GM19438 (cell line): ENCODE results near the gene SLC12A3.
"Not testable (repeated sequence)": the region's sequence is repeated elsewhere in the genome, so short reads cannot be mapped to it uniquely, and the experiment has no call there.

Source experiments
- ATAC-seq: cut with Tn5 transposase; IDR thresholded peaks from one replicate; pipeline ENCODE4 v1.9.1; 2021; ENCODE audit warnings: low read depth; ENCODE audit not compliant: unreplicated experiment

Gene SLC12A3

DNA sequence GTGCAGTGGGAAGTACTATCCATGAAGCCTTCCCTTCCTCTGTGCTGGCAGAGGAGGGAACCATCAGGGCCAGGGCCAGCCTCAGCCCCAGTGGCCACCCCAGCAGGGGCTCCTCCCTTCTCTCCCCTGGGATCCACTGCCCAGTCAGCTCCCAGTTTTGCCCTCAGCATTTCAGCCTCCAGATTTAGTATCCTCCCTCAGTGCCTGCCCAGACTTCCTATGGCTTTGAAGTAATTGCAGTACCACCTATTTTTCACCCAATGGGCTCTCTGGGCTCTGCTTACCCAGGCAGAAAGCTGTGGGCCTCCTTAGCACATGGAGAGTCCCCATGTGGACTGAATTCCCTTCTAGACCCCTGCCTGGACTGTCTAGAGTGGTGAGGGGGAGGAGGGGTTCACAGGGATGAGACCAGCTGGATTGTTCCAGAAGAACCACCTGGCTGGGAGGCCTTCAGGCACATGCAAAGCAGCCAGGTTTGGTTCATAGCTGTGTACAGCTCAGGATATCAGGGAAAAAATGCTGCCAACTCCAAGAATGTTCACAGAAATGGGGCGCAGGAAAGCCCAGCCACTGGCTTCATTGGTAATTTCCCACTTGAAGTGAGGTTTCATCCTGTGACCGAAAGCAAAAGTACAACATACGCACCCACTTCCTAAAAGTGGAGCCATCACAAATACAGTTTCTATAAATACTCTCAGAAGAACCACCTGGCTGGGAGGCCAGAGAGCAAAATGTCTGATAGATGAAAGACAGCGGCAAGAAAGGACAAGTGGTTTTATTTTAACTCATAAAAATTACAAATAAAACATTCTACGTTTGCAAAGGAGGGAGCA lies 51.8 kb downstream of the SLC12A3 start:
- peak; percentile 77 for ATAC-seq

DNA sequence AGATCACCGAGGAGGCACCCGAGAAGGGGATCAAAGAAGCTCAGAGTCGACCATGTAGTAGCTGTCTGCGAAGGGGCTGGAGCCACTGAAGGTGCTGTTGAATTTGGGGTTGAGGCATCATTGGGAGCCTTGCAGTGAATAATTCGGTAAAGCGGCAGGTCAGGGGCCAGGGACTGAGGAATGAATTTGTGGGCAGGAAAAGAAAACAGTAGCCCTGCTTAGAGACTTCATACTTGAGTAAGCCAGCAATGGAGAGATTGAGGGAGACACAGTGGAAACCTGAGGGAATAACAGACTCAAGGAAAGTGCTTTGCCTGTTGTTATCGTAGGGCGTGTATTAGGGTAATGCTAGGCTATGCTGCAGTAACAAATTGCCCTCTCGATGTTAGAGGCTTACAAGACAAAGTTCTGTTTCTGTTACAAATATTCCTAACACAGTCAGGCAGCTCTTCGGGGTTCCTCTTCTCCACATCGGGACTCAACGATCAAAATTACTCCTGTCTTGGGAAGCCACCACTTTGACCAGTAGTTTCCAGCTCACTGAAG lies 53.5 kb downstream of the SLC12A3 start:
- no peak for ATAC-seq

DNA sequence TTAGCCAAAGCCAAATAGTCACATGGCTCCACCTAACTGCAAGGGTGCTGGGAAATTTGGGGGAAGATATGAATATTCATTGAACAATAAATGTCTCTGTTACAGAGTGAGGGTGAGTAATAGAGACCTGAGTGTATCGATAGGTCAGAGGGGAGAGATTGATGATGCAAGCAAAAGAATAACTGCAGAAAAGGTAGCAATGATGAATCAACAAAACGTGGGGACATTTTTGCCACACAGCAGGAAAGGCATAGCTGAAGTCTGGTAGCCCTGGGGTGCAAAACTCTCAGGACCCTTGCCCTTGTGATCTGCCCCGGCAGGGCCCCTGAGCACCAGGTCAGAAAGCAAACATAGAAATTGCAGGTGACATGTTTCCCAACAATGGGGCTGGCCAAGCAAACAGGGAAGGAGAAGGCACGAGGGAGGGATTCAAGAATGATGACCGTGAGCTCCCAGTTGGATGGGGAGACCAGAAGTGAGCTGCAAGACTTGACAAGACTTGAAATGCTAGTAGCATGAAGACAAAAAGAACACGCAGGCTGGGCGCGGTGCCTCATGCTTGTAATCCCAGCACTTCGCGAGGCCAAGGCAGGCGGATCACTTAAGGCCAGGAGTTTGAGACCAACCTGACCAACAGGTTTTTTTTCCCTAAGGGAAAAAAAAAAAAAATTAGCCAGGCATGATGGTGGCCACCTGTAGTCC lies 54.2 kb downstream of the SLC12A3 start:
- no peak for ATAC-seq

DNA sequence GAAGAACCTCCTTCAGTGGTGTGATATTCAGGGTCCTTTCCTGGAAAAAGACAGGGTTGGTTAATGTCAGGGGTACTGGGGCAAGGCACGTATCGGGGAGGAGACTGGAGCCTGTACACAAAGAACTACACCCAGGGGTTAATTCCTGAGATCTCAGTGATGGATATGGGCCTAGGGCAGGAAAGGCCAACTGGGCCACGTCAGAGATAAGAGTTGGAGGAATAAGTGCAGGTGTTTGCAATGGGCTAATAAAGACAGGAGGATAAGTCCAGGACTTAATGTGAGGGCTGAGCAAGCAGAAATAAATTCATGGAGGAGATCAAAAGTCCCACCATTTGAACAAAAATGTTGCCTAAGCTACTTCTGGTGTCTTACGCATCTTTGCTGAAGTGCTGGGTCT lies 56.6 kb downstream of the SLC12A3 start:
- no peak for ATAC-seq

DNA sequence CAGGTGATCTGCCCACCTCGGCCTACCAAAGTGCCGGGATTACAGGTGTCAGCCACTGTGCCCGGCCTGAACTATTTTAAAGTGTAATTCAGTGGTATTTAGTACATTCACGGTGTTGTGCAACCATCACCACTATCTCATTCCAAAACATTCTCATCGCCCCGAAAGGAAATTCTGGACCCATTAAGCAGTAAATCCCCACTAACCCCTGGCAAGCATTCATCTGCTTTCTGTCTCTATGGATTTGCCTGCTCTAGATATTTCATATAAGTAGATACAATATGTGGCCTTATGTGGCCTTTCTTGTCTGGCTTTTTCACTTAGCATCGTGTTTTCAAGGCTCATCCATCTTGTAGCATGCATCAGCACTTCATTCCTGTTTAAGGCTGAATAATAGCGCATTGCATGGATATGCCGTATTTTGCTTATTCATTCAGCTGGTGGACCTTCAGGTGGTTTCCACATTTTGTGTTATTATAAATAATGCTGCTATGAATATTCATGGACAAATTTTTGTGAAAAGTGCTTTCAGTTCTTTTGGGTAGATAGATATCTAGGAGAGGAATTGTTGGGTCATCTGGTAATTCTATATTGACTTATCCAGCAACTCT lies 58.6 kb downstream of the SLC12A3 start:
- ATAC-seq: no peak

DNA sequence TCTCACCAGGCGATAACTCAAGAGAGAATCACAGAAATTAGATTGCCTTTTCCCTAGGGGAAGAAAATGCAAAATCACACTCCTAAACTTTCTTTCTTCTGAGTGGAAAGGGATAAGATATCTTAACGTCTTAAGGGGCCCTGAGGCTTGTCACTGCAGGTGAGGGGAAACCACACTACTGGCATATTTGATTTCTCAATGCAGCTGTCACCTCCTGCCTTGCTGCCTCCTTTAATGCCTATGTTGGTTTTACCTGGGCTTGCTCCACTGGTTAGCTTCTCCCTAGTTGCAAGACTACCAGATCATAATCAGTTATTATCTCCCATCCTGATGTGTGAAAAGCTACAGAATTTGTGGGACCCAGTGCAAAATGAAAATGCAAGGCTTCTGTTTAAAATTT lies 62.5 kb downstream of the SLC12A3 start:
- ATAC-seq: no peak

DNA sequence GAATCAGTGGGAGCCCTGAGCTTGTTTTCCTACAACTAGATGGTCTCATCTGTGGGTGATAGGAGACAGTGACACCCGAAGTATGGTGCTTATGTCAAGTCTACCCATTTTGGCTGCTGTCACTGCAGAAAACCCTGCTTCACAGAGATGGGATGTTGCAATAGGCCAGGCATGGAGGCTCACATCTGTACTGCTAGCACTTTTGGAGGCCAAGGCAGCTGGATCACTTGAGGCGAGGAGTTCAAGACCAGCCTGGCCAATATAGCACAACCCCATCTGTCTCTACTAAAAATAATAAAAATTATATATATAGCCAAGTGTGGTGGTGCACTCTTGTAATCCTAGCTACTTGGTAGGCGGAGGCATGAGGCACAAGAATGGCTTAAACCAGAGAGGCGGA lies 64.6 kb downstream of the SLC12A3 start:
- ATAC-seq: no peak

DNA sequence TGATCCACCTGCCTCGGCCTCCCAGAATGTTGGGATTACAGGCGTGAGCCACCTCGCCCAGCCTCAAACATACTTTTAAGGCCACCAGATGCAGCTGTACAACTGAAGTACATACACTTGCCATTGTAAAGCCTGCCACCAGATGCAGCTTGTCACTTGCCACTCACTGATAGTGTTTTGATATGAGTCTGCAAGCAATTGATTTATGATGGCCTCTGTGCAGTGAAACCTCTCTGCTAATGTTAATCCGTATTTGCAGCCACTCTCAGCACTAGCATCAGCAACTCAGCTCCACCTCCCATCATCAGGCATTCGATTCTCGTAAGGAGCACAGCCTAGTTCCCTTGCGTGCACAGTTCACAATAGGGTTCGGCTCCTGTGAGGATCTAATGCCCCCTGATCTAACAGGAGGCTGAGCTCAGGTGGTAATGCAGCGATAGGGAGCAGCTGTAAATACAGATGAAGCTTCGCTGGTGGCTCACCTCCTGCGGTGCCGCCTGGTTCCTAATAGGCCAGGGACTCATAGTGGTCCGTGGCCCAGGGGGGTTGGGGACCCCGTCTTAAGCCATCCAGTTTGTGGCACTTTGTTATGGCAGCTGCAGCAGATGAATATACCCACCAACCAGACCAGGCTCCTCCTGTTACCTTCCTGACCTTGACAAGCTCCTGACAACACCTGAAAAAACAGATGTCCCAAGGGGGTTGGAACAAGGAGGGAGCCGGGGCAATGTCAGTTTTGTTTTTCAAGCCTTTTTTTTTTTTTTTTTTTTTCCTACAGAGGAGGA lies 65.7 kb downstream of the SLC12A3 start:
- ATAC-seq: no peak

DNA sequence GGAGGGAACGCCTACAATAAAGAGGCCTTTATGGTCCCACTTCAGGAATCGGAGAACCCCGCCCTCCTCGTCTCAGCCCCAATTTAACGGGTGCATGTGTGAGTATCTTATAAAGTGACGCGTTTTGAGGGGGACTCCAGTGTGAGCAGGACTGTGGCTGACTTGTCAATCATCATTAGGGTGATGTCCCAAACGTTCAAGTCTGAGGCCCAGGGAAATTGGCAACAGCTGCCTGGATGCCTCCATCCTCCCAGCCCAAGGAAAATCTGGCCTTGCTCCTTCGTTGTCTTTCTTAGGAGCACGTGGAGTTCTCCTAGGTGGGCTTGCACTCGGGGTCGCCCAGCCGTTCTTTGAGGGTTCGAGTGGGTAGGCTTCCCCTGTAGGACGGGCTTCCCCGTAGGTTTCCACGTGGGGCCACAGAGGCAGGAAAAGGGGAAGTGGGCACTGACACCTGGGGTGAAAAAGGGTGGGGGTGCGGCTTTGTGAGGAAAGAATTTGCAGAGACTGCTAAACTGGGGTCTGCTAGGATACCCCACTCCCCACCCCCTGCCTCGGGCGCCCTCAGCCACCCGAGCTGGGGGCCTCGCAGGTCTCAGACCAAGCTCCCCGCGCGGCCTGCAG lies 66.4 kb downstream of the SLC12A3 start:
- ATAC-seq: peak; percentile 44

DNA sequence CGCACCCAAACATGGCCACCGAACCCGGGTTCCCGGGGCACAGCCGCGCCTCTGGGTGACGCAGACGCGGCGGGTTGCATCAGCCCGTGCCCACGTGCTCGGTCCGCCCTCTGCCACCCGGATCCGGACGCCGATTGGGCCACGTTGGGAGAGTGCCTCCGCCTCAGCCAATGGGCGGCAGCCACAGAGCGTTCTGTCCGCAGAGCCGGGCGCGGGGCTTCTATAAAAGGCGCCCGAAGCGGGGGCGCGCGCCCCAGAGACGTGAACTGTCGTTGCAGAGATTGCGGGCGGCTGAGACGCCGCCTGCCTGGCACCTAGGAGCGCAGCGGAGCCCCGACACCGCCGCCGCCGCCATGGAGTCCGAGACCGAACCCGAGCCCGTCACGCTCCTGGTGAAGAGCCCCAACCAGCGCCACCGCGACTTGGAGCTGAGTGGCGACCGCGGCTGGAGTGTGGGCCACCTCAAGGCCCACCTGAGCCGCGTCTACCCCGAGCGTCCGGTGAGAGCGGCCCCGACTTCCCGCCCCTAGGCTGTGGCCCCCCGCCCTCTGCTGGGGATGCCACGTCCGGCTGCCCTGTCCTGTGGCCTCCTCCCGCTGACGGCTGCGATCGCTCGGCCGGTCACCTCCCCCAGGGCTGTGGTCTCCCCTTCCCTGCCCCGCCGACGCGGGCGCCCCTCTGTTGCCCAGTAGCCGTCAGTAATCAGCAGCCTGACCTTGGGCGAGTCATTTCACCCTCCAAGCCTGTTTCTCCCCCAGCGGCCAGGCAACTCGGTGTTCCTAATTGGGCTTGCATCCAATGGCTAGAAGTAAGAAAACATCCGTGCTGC lies 67.1 kb downstream of the SLC12A3 start, which contains the start of gene HERPUD1:
Gene HERPUD1, plus strand, starts transcription at position 251 of the 829 bp plus-strand sequence. Its CDS starts 103 bp downstream, at position 354.
- peak; percentile 80 for ATAC-seq

DNA sequence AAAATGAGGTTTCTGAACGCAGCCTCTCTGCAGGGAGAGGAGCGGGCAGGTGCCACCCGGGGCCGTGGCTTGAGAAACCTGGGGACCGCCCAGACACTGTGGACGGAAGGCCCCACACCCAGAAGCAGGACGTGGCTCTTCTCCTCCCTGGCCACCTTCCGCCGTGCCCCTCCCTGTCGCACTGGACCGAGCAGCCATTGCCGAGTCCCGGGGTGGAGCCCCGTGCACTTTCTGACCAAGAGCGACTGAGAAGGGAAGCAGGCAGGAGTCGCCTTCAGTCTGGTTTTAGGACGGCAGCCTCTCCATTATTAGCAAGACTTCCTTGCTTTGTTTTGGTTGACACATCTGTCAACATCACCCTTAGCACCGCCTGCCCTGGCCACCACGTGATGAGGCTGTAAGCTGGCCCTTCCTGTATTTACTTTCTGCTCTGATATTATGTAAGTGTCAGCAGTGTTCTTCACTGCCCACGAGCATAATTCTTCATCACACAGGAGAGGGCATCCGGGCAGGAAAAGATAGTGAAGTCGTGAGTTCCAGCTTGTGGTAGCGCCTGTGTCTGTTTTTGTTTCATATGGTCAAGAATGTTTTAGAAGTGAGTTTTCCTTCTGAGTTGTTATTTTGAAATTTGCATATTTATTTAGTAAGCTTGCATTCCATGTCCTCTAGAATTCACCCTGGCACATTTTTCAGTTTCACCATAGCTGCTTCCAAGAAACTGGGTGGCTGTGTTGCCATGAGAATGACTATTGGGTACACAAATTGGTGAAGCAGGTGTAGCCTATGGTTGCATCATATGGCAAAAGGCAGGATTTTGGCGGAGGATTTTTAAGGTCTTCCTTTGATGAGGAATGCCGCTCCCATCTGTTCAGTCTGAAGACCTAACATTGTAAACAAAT lies 68.0 kb downstream of the SLC12A3 start:
- no peak for ATAC-seq

DNA sequence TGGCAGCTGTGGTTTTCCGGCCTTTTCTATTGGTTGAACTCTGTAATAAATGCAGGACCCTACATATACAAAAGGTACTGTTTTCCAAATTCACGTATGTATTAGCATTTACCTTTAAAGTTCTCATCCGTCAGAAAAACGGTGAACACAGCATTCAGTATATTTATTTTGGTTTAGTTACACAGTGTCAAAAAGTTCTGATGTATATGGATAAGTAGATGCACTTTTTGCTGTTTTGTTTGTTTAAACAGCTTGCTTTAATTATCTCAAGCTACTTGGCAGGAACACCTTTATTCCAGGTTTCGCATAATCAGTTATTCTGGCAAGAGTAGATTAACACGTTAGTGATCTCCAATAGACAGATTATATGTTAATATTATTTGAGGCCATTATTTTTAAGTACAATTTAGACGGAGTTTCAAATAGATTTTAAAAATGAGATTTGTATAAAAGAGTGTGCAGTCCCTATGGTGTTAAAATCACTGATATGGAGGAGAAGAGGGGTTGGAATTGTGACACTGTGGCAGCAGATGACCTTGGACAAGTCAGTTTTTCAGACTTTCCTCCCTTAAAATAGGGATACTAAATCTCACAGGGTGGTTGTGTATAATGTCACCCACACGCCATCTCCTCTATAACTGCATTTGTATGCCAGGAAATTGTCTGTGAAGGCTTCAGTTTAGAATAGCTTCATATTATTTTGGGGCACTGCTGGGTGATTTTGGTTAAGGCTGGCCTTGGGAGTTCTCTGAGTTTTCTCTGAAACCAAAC lies 69.0 kb downstream of the SLC12A3 start:
- ATAC-seq: no peak

DNA sequence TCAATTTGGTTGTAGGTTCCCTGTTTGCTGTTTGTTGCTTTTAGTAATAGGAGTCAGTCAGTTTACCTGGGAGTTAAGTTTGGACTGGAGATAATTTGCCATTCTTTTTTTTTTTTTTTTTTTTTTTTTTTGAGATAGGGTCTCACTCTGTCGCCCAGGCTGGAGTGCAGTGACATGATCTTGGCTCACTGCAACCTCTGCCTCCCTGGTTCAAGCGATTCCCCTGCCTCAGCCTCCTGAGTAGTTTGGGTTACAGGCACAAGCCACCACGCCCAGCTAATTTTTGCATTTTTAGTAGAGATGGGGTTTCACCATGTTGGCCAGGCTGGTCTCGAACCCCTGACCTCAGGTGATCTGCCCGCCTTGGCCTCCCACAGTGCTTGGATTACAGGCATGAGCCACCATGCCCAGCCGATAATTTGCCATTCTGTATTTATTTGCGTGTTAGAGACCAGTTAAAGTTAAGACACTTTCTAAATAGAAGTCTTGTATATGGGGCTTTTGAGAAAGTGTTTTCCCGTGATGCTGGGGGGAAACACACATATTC lies 69.7 kb downstream of the SLC12A3 start:
- ATAC-seq: not testable (repeated sequence)

DNA sequence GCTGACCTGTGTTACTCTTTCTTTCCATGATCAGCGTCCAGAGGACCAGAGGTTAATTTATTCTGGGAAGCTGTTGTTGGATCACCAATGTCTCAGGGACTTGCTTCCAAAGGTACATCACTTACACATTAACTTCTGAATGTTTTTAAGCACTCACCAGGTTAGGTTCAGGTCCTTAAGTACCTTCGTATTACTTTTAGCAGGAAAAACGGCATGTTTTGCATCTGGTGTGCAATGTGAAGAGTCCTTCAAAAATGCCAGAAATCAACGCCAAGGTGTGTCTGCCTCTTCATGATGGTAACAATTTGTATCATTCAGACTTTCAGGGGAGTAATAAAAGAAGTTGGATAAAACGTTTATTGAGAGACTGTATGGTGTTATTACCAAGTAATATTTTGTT lies 70.2 kb downstream of the SLC12A3 start:
- ATAC-seq: no peak

DNA sequence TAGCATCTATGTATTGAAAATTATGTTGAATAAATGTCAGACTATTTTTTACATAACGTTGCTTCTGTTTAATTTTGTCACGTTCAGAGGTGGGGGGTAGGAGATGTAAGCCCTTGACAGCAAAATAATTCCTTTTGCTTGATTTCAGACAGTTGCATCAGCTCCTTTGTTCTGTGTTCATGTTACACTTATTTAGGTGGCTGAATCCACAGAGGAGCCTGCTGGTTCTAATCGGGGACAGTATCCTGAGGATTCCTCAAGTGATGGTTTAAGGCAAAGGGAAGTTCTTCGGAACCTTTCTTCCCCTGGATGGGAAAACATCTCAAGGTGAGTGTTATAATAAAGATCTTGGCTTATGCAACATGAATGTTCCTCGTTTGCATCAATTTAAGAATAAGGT lies 71.5 kb downstream of the SLC12A3 start:
- no peak for ATAC-seq

DNA sequence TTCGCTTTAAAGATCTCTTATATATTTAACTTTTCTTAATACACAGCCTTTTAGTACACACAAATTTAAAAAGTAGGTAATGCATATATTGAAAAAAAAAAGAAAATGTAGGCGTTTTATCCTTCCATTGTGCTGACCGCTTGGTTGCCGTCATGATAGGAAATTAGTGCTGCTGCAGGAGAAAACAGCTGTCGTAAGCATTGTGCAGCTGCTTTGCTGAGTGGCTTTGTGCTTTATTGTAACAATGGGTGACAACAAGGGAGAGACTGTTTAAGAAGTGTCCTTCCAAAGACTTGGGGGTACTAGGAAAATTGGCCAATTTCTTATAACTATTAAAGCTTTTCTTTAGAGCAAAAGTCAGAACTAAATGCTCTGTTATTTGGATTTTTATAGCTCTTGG lies 71.9 kb downstream of the SLC12A3 start:
- no peak for ATAC-seq
